ENCODE data around the gene ECI2. TPM values are rescaled to one million over a fixed set of nuclear protein-coding genes. Genes with fewer than 3 reads are reported as not detected.

The ECI2 gene
- total RNA-seq, 1 experiment from 2014 or later = 143 TPM

DNA sequence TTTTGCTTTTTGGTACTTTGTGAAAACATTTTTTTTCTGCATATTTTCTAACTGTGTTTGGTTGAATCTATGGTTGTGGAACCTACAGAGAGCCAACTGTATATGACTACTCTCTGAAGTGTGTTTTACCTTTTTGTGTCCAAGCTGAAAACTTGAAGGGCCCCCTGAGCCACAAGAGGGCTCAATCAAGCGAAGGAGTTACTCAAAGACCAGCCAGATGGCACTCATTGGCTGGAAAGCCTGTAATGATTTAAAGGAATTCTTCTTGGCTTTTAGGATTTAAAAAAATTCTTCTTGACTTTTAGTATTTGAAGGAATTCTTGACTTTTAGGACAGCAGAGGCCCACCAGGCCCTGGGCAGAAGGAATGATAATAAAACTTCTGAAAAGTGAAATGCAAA is 27.0 kb upstream of the ECI2 start:
- no peak overlapping the region for H2AFZ ChIP-seq (ENCODE audit: low read length)
- no peaks in the 10 kb centered on the region for H4K20me1 ChIP-seq (ENCODE audit: low read length)
- intact Hi-C loops (cut with micrococcal nuclease) = no loop called here
- TF ChIP-seq EZH2 (IDR thresholded peaks at IDR 0.05; ENCODE audit: low read length, unreplicated experiment) (no peak), EZH2phosphoT487 (IDR thresholded peaks at IDR 0.05; ENCODE audit: borderline replicate concordance, low read length) (no peak)
- TF ChIP-seq, protein P1, sequence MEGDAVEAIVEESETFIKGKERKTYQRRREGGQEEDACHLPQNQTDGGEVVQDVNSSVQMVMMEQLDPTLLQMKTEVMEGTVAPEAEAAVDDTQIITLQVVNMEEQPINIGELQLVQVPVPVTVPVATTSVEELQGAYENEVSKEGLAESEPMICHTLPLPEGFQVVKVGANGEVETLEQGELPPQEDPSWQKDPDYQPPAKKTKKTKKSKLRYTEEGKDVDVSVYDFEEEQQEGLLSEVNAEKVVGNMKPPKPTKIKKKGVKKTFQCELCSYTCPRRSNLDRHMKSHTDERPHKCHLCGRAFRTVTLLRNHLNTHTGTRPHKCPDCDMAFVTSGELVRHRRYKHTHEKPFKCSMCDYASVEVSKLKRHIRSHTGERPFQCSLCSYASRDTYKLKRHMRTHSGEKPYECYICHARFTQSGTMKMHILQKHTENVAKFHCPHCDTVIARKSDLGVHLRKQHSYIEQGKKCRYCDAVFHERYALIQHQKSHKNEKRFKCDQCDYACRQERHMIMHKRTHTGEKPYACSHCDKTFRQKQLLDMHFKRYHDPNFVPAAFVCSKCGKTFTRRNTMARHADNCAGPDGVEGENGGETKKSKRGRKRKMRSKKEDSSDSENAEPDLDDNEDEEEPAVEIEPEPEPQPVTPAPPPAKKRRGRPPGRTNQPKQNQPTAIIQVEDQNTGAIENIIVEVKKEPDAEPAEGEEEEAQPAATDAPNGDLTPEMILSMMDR (conservative IDR thresholded peaks at IDR 0.05; ENCODE audit: low read depth, low read length) = peak; percentile 31
- no peaks in the 10 kb centered on the region for H3K9me2 ChIP-seq (replicated peaks; ENCODE audit: low read length)
- H3K4me1 ChIP-seq (ENCODE audit: insufficient read depth, low read length) = no peaks in the 10 kb centered on the region
- no peaks in the 10 kb centered on the region for H3F3A ChIP-seq (ENCODE audit: low read length, unreplicated experiment)
- CTCF ChIA-PET = interaction anchor here (0.6 to 3.2 kb wide), 3 partner anchors 48 to 830 kb away, joined by 3 to 17 read pairs (median 9); no protein-coding TSS in a partner anchor
- H3K27ac ChIP-seq (ENCODE audit: low read length) = no peak overlapping the region
- H3K79me2 ChIP-seq (ENCODE audit: low read length) = no peaks in the 10 kb centered on the region
- ATAC-seq = no peak
- H3K27me3 ChIP-seq (ENCODE audit: low read length) = no peaks in the 10 kb centered on the region
- no peak overlapping the region for H3K4me2 ChIP-seq (ENCODE audit: low read length)
- no peak overlapping the region for H3K4me3 ChIP-seq (ENCODE audit: low read length)
- BruUV-seq (replicated peaks) = no TSS peak
- no peak for DNase-seq
- H3K9ac ChIP-seq (ENCODE audit: low read length) = no peak overlapping the region
- H3K9me3 ChIP-seq (ENCODE audit: low read length) = no peaks in the 10 kb centered on the region
- no peaks in the 10 kb centered on the region for H3K36me3 ChIP-seq (ENCODE audit: low read depth, low read length)
- POLR2A ChIA-PET (ENCODE audit: unreplicated experiment) = no interaction called here

DNA sequence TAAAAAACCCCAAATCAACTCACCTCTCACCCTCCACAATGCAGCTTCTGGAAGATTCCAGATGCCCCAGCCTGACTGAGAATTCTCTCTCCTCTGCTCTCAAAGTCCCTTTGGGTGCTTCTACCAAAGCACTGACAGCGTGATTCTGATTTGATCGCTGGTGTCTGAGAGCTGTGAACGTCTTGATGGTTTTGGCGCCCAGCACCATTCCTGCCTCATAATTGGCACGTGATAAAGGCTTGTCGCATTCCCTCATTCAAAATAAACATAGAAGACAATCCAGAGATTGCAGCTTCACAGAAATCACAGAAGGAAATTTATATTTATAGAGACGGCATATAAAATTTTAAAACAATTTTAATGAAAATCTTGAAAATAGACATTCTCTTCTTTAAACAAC is 24.1 kb upstream of the ECI2 start:
- H4K20me1 ChIP-seq (ENCODE audit: low read length) = no peaks in the 10 kb centered on the region
- H3K4me3 ChIP-seq (ENCODE audit: low read length) = no peak overlapping the region
- no peaks in the 10 kb centered on the region for H3F3A ChIP-seq (ENCODE audit: low read length, unreplicated experiment)
- POLR2A ChIA-PET (ENCODE audit: unreplicated experiment) = interaction anchor here (0.6 kb wide), 1 partner anchor 24 kb away, joined by 34 read pairs; the partner anchor contains the start of gene ECI2
- no peaks in the 10 kb centered on the region for H3K27me3 ChIP-seq (ENCODE audit: low read length)
- no peak overlapping the region for H3K27ac ChIP-seq (ENCODE audit: low read length)
- no peaks in the 10 kb centered on the region for H3K36me3 ChIP-seq (ENCODE audit: low read depth, low read length)
- H3K9me3 ChIP-seq (ENCODE audit: low read length) = no peaks in the 10 kb centered on the region
- H2AFZ ChIP-seq (ENCODE audit: low read length) = no peak overlapping the region
- intact Hi-C loops (cut with micrococcal nuclease) = no loop called here
- CTCF ChIA-PET = no interaction called here
- DNase-seq (no peak), ATAC-seq (no peak)
- H3K79me2 ChIP-seq (ENCODE audit: low read length) = no peaks in the 10 kb centered on the region
- peaks cover 5% of the 10 kb centered on the region for H3K4me1 ChIP-seq (ENCODE audit: insufficient read depth, low read length)
- TF ChIP-seq, protein P1 (conservative IDR thresholded peaks at IDR 0.05; ENCODE audit: low read depth, low read length) = no peak
- TF ChIP-seq EZH2 (IDR thresholded peaks at IDR 0.05; ENCODE audit: low read length, unreplicated experiment) (no peak), EZH2phosphoT487 (IDR thresholded peaks at IDR 0.05; ENCODE audit: borderline replicate concordance, low read length) (no peak)
- no peak overlapping the region for H3K9ac ChIP-seq (ENCODE audit: low read length)
- no peaks in the 10 kb centered on the region for H3K9me2 ChIP-seq (replicated peaks; ENCODE audit: low read length)
- BruUV-seq (replicated peaks) = no TSS peak
- H3K4me2 ChIP-seq (ENCODE audit: low read length) = no peak overlapping the region

GRCh38 chr6:4157506-4157905 is 22.1 kb upstream of the ECI2 start:
- no peaks in the 10 kb centered on the region for H3K9me2 ChIP-seq (replicated peaks; ENCODE audit: low read length)
- no peaks in the 10 kb centered on the region for H3K9me3 ChIP-seq (ENCODE audit: low read length)
- intact Hi-C loops (cut with micrococcal nuclease) = loop anchor here (2.0 kb wide), 1 partner anchor 21 kb away; no protein-coding TSS in a partner anchor
- H3K4me2 ChIP-seq (ENCODE audit: low read length) = no peak overlapping the region
- H3K4me1 ChIP-seq (ENCODE audit: insufficient read depth, low read length) = peaks cover 5% of the 10 kb centered on the region
- H4K20me1 ChIP-seq (ENCODE audit: low read length) = no peaks in the 10 kb centered on the region
- no peak overlapping the region for H2AFZ ChIP-seq (ENCODE audit: low read length)
- H3K9ac ChIP-seq (ENCODE audit: low read length) = no peak overlapping the region
- H3K27ac ChIP-seq (ENCODE audit: low read length) = no peak overlapping the region
- no peak overlapping the region for H3K4me3 ChIP-seq (ENCODE audit: low read length)
- ChIA-PET POLR2A (ENCODE audit: unreplicated experiment) (no interaction called here), CTCF (no interaction called here)
- H3K27me3 ChIP-seq (ENCODE audit: low read length) = no peaks in the 10 kb centered on the region
- ATAC-seq (no peak), DNase-seq (no peak)
- TF ChIP-seq, protein P1 (conservative IDR thresholded peaks at IDR 0.05; ENCODE audit: low read depth, low read length) = no peak
- TF ChIP-seq EZH2phosphoT487 (IDR thresholded peaks at IDR 0.05; ENCODE audit: borderline replicate concordance, low read length) = no peak
- TF ChIP-seq EZH2 (IDR thresholded peaks at IDR 0.05; ENCODE audit: low read length, unreplicated experiment) = no peak
- no TSS peak for BruUV-seq (replicated peaks)
- no peaks in the 10 kb centered on the region for H3K36me3 ChIP-seq (ENCODE audit: low read depth, low read length)
- H3F3A ChIP-seq (ENCODE audit: low read length, unreplicated experiment) = no peaks in the 10 kb centered on the region
- no peaks in the 10 kb centered on the region for H3K79me2 ChIP-seq (ENCODE audit: low read length)
